Activated T-cell treated with anti-CD3 and anti-CD28 coated beads for 4 hours (primary cell): ENCODE measurements around the gene IKZF1.

ENCODE experiments used
- DNase-seq: peaks from one replicate; pipeline ENCODE4 v3.0.0-alpha.2; 2020

The IKZF1 gene

GRCh38 chr7:50357426-50357825 is 52.9 kb downstream of the IKZF1 start:
- DNase-seq: no peak

GRCh38 chr7:50358041-50358705 is 53.7 kb downstream of the IKZF1 start:
- no peak for DNase-seq

- no peak for DNase-seq
Measured at GRCh38 chr7:50358779-50359178, 54.3 kb downstream of the IKZF1 start.

GRCh38 chr7:50359258-50359994 is 54.9 kb downstream of the IKZF1 start:
- no peak for DNase-seq

GRCh38 chr7:50359995-50360925 is 55.7 kb downstream of the IKZF1 start:
- DNase-seq: peak; percentile 72

GRCh38 chr7:50362142-50362541 is 57.6 kb downstream of the IKZF1 start:
- DNase-seq: no peak

- DNase-seq: no peak
Measured at GRCh38 chr7:50362712-50363282, 58.3 kb downstream of the IKZF1 start.

- no peak for DNase-seq
Measured at GRCh38 chr7:50363327-50364060, 59.0 kb downstream of the IKZF1 start.

GRCh38 chr7:50364645-50365044 is 60.1 kb downstream of the IKZF1 start:
- DNase-seq: no peak

GRCh38 chr7:50366311-50366710 is 61.8 kb downstream of the IKZF1 start:
- DNase-seq: no peak

GRCh38 chr7:50367100-50367499 is 62.6 kb downstream of the IKZF1 start:
- no peak for DNase-seq

- DNase-seq: no peak
Measured at GRCh38 chr7:50367570-50367969, 63.1 kb downstream of the IKZF1 start.

GRCh38 chr7:50368366-50368765 is 63.9 kb downstream of the IKZF1 start:
- no peak for DNase-seq

- no peak for DNase-seq
Measured at GRCh38 chr7:50369143-50370026, 64.9 kb downstream of the IKZF1 start.

- no peak for DNase-seq
Measured at GRCh38 chr7:50370884-50371283, 66.4 kb downstream of the IKZF1 start.

- no peak for DNase-seq
Measured at GRCh38 chr7:50371551-50372021, 67.1 kb downstream of the IKZF1 start.

GRCh38 chr7:50372923-50373322 is 68.4 kb downstream of the IKZF1 start:
- DNase-seq: no peak

- DNase-seq: no peak
Measured at GRCh38 chr7:50376056-50376820, 71.7 kb downstream of the IKZF1 start.

GRCh38 chr7:50377356-50377755 is 72.8 kb downstream of the IKZF1 start:
- no peak for DNase-seq

- DNase-seq: no peak
Measured at GRCh38 chr7:50379082-50379481, 74.6 kb downstream of the IKZF1 start.
